Breast epithelium (tissue), 3 donors: ENCODE data around the gene TPM4.
"Not testable (repeated sequence)": the region's sequence is repeated elsewhere in the genome, so short reads cannot be mapped to it uniquely, and the experiment has no call there.

Source experiments
- POLR2A ChIP-seq: fragments of 450-650 bp; IDR thresholded peaks from one replicate; pipeline ENCODE4 v1.6.1; 2016; ENCODE audit warnings: antibody characterized with exemption, mild to moderate bottlenecking, moderate library complexity
- POLR2AphosphoS5 ChIP-seq, 3 donors: sonication (generic); formaldehyde crosslinking; IDR thresholded peaks; one replicate each; pipeline ENCODE4 v1.6.1; 2017; ENCODE audit warnings: antibody characterized with exemption in 3 of 3
- TF ChIP-seq, protein P1 (sequence below), 3 donors: fragments of 450-650 bp; IDR thresholded peaks; one replicate each; pipeline ENCODE4 v1.5.1; 2016 to 2017; ENCODE audit warnings: antibody characterized with exemption in 3 of 3, mild to moderate bottlenecking in 3 of 3, moderate library complexity in 3 of 3

DNA sequence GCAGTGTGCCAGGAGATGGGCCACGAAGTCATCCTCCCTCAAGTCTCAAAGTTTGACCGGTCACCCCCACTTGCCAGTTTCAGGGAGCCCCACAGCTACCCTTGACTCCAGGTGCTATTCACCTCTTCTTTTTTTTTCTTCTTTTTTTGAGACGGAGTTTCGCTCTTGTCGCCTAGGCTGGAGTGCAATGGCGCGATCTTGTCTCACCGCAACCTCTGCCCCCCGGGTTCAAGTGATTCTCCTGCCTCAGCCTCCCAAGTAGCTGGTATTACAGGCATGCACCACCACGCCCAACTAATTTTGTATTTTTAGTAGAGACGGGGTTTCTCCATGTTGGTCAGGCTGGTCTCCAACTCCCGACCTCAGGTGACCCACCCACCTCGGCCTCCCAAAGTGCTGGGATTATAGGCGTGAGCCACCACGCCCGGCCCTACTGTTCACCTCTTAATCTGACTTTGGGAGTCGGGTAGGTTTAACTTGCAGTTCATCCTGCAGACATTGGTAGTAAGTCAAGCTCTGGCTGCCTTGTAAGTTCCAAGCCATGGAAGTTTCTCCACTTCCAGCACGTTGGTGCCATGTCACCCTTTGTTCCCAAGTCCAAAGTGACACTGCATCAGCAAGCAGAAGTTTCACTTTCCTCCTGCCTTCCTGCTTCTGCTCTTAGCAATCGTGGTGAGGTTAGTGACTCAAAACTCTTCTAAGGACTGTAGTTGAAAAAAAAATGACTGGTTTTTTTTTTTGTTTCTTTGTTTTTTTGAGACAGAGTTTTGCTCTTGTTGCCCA is 43.0 kb downstream of the TPM4 start:
- TF ChIP-seq, protein P1, sequence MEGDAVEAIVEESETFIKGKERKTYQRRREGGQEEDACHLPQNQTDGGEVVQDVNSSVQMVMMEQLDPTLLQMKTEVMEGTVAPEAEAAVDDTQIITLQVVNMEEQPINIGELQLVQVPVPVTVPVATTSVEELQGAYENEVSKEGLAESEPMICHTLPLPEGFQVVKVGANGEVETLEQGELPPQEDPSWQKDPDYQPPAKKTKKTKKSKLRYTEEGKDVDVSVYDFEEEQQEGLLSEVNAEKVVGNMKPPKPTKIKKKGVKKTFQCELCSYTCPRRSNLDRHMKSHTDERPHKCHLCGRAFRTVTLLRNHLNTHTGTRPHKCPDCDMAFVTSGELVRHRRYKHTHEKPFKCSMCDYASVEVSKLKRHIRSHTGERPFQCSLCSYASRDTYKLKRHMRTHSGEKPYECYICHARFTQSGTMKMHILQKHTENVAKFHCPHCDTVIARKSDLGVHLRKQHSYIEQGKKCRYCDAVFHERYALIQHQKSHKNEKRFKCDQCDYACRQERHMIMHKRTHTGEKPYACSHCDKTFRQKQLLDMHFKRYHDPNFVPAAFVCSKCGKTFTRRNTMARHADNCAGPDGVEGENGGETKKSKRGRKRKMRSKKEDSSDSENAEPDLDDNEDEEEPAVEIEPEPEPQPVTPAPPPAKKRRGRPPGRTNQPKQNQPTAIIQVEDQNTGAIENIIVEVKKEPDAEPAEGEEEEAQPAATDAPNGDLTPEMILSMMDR (IDR thresholded peaks at IDR 0.05): not testable (repeated sequence)
- TF ChIP-seq POLR2A; POLR2AphosphoS5 (IDR thresholded peaks at IDR 0.05): not testable (repeated sequence)
